ENCODE measurements around the gene PRKAR2B. TPM values are rescaled to one million over a fixed set of nuclear protein-coding genes. Genes with fewer than 3 reads are reported as not detected.
A peak's percentile ranks its signal among the peaks of the same experiment; 100 is the strongest.

The PRKAR2B gene
- total and polyA plus RNA-seq, 2 of the 4 experiments (the other 2 are of a cell fraction), result 3.0 to 3.1 TPM

DNA sequence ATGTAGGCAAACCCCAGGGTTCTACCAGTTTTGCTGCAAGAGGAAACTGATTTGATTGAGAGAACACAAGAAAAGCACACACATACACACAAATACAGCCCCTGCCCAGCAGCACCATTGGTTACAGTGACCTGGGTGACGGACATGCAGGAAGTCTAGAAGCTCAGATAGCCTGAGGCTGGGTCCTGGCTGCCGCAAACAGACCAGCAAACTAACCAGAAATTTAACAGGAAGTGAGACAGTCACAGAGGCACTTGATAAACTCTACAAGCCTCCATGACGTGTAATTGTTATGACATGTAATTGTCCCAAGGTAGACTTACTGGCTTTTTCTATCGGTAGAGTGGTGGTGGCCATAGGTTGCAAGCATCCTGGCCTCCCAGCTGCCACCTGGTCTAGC lies 58.9 kb downstream of the PRKAR2B start:
- dilution Hi-C loops (cut with HindIII; ENCODE audit: low sequenced_read_pairs, unreplicated experiment), result no loop called here
- Histone ChIP-seq H2BK5ac (ENCODE audit: low read depth, low read length, poor library complexity, severe bottlenecking) (no peak overlapping the region), H2AK5ac (ENCODE audit: low read depth, low read length) (no peak overlapping the region), H4K91ac (ENCODE audit: insufficient read depth, low read depth, low read length) (no peak overlapping the region), H4K20me1 (ENCODE audit: insufficient read depth, low read length) (no peaks in the 10 kb centered on the region), H3K4me3 (ENCODE audit: insufficient read depth, low read depth, low read length) (no peak overlapping the region), H4K5ac (ENCODE audit: low read depth, low read length) (no peak overlapping the region), H3K9me3 (ENCODE audit: control insufficient read depth, insufficient read depth, low read length) (no peaks in the 10 kb centered on the region; the same call in 1 of the 2 replicates), H3K9ac (ENCODE audit: low read depth, low read length) (no peak overlapping the region), H2BK15ac (ENCODE audit: low read depth, low read length) (no peak overlapping the region), H3K18ac (ENCODE audit: low read depth, low read length) (no peak overlapping the region), H3K14ac (replicated peaks; ENCODE audit: low read depth, low read length) (peak overlapping the region; percentile 72), H3K27ac (ENCODE audit: insufficient read depth, low read length) (no peak overlapping the region), H3K79me1 (ENCODE audit: low read depth in 1 of 2, low read length in 2 of 2) (peaks cover 0 to 3% of the 10 kb centered on the region in 2 experiments; a peak in 1 of 4 replicates), H3K4ac (ENCODE audit: low read depth, low read length) (0 out of 2 replicates have a peak overlapping the region, but pooled peaks have one; percentile 39), H3K4me2 (ENCODE audit: low read depth, low read length) (no peak overlapping the region), H3K36me3 (ENCODE audit: control insufficient read depth, insufficient read depth, low read length) (no peaks in the 10 kb centered on the region), H3K23ac (ENCODE audit: low read depth, low read length) (peak overlapping the region; percentile 53; the same call in 1 of the 2 replicates), H2AFZ (replicated peaks; ENCODE audit: low read length, poor library complexity) (peak overlapping the region; percentile 71), H4K8ac (ENCODE audit: low read depth in 2 of 2, low read length in 2 of 2) (peak overlapping the region in 1 of 2 experiments; percentile 40; a peak in 1 of 4 replicates), H2BK120ac (ENCODE audit: low read depth, low read length) (peak overlapping the region; percentile 0; the same call in 1 of the 2 replicates), H3K4me1 (ENCODE audit: control insufficient read depth, insufficient read depth, low read length) (no peaks in the 10 kb centered on the region), H2BK20ac (ENCODE audit: low read depth, low read length) (no peak overlapping the region), H3K56ac (ENCODE audit: extremely low read depth, insufficient read depth, low read length) (no peak overlapping the region; the same call in 1 of the 2 replicates), H3K9me1 (ENCODE audit: insufficient read depth, low read length) (no peaks in the 10 kb centered on the region), H2AK9ac (replicated peaks; ENCODE audit: low read depth, low read length, poor library complexity) (no peak overlapping the region), H3K27me3 (ENCODE audit: control insufficient read depth, insufficient read depth, low read length) (no peaks in the 10 kb centered on the region)
- in situ Hi-C loops (cut with MboI; ENCODE audit: low sequenced_read_pairs), result no loop called here
- ATAC-seq (ENCODE audit: low read depth) (no peak; the same call in 1 of the 2 replicates), DNase-seq (peak; percentile 31)
- WGBS, 2 experiments (ENCODE audit: extremely low coverage in 2 of 2, insufficient read length in 1 of 2), result 50% methylated on average over 1 of the region's 4 CpGs; no CpG with 5 or more reads in 1 of the 2 experiments
- CTCF ChIA-PET, result no interaction called here
- POLR2A ChIA-PET (ENCODE audit: unreplicated experiment), result no interaction called here
- intact Hi-C loops (cut with micrococcal nuclease), result no loop called here
- BruUV-seq (replicated peaks), result no TSS peak
- TF ChIP-seq BHLHE40 (IDR thresholded peaks at IDR 0.05; ENCODE audit: low read depth, low read length) (no peak), MXI1 (IDR thresholded peaks at IDR 0.05; ENCODE audit: borderline replicate concordance, low read depth, low read length) (no peak), SMC3 (IDR thresholded peaks at IDR 0.05; ENCODE audit: low read depth, low read length) (no peak), RAD21 (IDR thresholded peaks at IDR 0.05; ENCODE audit: low read length) (no peak), FOS (IDR thresholded peaks at IDR 0.05; ENCODE audit: low read depth, low read length) (no peak), CEBPB (IDR thresholded peaks at IDR 0.05; ENCODE audit: low read depth, low read length) (no peak), MAFK (IDR thresholded peaks at IDR 0.05; ENCODE audit: low read depth, low read length) (no peak), CHD1 (IDR thresholded peaks at IDR 0.05; ENCODE audit: low read depth, low read length) (no peak), RFX5 (IDR thresholded peaks at IDR 0.05; ENCODE audit: low read depth, low read length) (no peak), MAZ (IDR thresholded peaks at IDR 0.05; ENCODE audit: borderline replicate concordance, low read depth, low read length) (no peak), POLR2A (IDR thresholded peaks at IDR 0.05; ENCODE audit: low read depth, low read length) (no peak), NFE2L2 (IDR thresholded peaks at IDR 0.05; ENCODE audit: low read depth, low read length) (no peak)
- TF ChIP-seq, protein P1, sequence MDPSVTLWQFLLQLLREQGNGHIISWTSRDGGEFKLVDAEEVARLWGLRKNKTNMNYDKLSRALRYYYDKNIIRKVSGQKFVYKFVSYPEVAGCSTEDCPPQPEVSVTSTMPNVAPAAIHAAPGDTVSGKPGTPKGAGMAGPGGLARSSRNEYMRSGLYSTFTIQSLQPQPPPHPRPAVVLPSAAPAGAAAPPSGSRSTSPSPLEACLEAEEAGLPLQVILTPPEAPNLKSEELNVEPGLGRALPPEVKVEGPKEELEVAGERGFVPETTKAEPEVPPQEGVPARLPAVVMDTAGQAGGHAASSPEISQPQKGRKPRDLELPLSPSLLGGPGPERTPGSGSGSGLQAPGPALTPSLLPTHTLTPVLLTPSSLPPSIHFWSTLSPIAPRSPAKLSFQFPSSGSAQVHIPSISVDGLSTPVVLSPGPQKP (IDR thresholded peaks at IDR 0.05; ENCODE audit: borderline replicate concordance, low read depth, low read length), result no peak
- TF ChIP-seq, protein P2, sequence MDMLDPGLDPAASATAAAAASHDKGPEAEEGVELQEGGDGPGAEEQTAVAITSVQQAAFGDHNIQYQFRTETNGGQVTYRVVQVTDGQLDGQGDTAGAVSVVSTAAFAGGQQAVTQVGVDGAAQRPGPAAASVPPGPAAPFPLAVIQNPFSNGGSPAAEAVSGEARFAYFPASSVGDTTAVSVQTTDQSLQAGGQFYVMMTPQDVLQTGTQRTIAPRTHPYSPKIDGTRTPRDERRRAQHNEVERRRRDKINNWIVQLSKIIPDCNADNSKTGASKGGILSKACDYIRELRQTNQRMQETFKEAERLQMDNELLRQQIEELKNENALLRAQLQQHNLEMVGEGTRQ (IDR thresholded peaks at IDR 0.05; ENCODE audit: low read depth, low read length), result no peak

Measured in IMR-90 (cell line).